ENCODE data around the gene PAX3.

GRCh38 chr2:222304737-222305515, 6.1 kb upstream of the PAX3 start:
- TF ChIP-seq CTCF (IDR thresholded peaks at IDR 0.05) (no peak), POLR2A (IDR thresholded peaks at IDR 0.05) (no peak)

All from Peyer's patch (tissue), 4 donors.